Activated naive CD4-positive, alpha-beta T cell treated with Interleukin-2 at 50 U/mL for 16 hours (primary cell): ENCODE data around the gene PERCC1.
"Not testable (repeated sequence)": the region's sequence is repeated elsewhere in the genome, so short reads cannot be mapped to it uniquely, and the experiment has no call there.

Source experiments
- DNase-seq: peaks from one replicate; pipeline ENCODE4 v3.0.0-alpha.2; 2020

Gene PERCC1

GRCh38 chr16:1451702-1452392, 21.0 kb downstream of the PERCC1 start:
- DNase-seq, result no peak

- no peak for DNase-seq
Measured at GRCh38 chr16:1452530-1452929, 21.7 kb downstream of the PERCC1 start.

- no peak for DNase-seq
Measured at GRCh38 chr16:1453316-1453715, 22.4 kb downstream of the PERCC1 start.

GRCh38 chr16:1454561-1454960, 23.7 kb downstream of the PERCC1 start:
- DNase-seq, result no peak

GRCh38 chr16:1455190-1456171, 24.6 kb downstream of the PERCC1 start:
- no peak for DNase-seq

- no peak for DNase-seq
Measured at GRCh38 chr16:1456951-1457350, 26.1 kb downstream of the PERCC1 start.

GRCh38 chr16:1457489-1458245, 26.8 kb downstream of the PERCC1 start:
- no peak for DNase-seq

GRCh38 chr16:1458336-1458976, 27.6 kb downstream of the PERCC1 start:
- DNase-seq, result peak; percentile 50

GRCh38 chr16:1458977-1459341, 28.1 kb downstream of the PERCC1 start:
- no peak for DNase-seq

- DNase-seq, result no peak
Measured at GRCh38 chr16:1459967-1460366, 29.1 kb downstream of the PERCC1 start.

- DNase-seq, result no peak
Measured at GRCh38 chr16:1460602-1461138, 29.8 kb downstream of the PERCC1 start.

- no peak for DNase-seq
Measured at GRCh38 chr16:1461146-1461545, 30.3 kb downstream of the PERCC1 start.

GRCh38 chr16:1464196-1464893, 33.5 kb downstream of the PERCC1 start:
- no peak for DNase-seq

- no peak for DNase-seq
Measured at GRCh38 chr16:1464894-1465566, 34.2 kb downstream of the PERCC1 start.

GRCh38 chr16:1465567-1465915, 34.7 kb downstream of the PERCC1 start:
- DNase-seq, result no peak

- no peak for DNase-seq
Measured at GRCh38 chr16:1466054-1466453, 35.2 kb downstream of the PERCC1 start.

GRCh38 chr16:1466968-1467521, 36.2 kb downstream of the PERCC1 start:
- no peak for DNase-seq

GRCh38 chr16:1468426-1468810, 37.5 kb downstream of the PERCC1 start:
- no peak for DNase-seq

- not testable (repeated sequence) for DNase-seq
Measured at GRCh38 chr16:1469141-1469540, 38.3 kb downstream of the PERCC1 start.

GRCh38 chr16:1469693-1470201, 38.9 kb downstream of the PERCC1 start:
- DNase-seq, result no peak
